Measurements from ENCODE around the gene FBRS. TPM values are rescaled to one million over a fixed set of nuclear protein-coding genes. Genes with fewer than 3 reads are reported as not detected.
A peak's percentile ranks its signal among the peaks of the same experiment; 100 is the strongest.

The FBRS gene
- total RNA-seq, 1 experiment from 2014 or later = 16.8 TPM

GRCh38 chr16:30615358-30616091, 42.7 kb upstream of the FBRS start:
- Histone ChIP-seq H3K4ac (ENCODE audit: low read depth, low read length) (no peak overlapping the region), H3K9ac (ENCODE audit: extremely low read depth, insufficient read length, low read length) (no peak overlapping the region), H4K20me1 (ENCODE audit: control insufficient read depth, insufficient read depth, insufficient read length) (no peaks in the 10 kb centered on the region), H3T11ph (ENCODE audit: low read length) (no peak overlapping the region), H4K91ac (ENCODE audit: insufficient read length, low read depth, low read length) (no peak overlapping the region), H3K23ac (ENCODE audit: insufficient read length, low read depth, low read length) (no peak overlapping the region), H2BK5ac (ENCODE audit: insufficient read length, low read length) (no peak overlapping the region), H3K18ac (ENCODE audit: insufficient read length, low read depth, low read length) (no peak overlapping the region), H2BK12ac (ENCODE audit: insufficient read length, low read depth, low read length) (no peak overlapping the region), H2BK20ac (ENCODE audit: low read depth, low read length, poor library complexity, severe bottlenecking) (no peak overlapping the region), H2AK5ac (ENCODE audit: insufficient read length, low read length) (no peak overlapping the region), H4K8ac (replicated peaks; ENCODE audit: insufficient read length, low read depth, low read length) (no peak overlapping the region), H3K4me2 (ENCODE audit: insufficient read depth, insufficient read length, low read length) (no peak overlapping the region), H4K5ac (ENCODE audit: insufficient read length, low read depth, low read length) (no peak overlapping the region), H3K4me1 (ENCODE audit: insufficient read depth, low read length) (no peaks in the 10 kb centered on the region), H3K27me3 (ENCODE audit: insufficient read depth, low read length) (no peaks in the 10 kb centered on the region), H3K79me2 (ENCODE audit: insufficient read depth, low read length) (no peaks in the 10 kb centered on the region), H3K9me3 (ENCODE audit: control insufficient read depth, low read depth, low read length) (no peaks in the 10 kb centered on the region), H3K27ac (ENCODE audit: insufficient read length, low read depth, low read length) (no peak overlapping the region), H2BK15ac (ENCODE audit: low read depth, low read length) (no peak overlapping the region), H2BK120ac (ENCODE audit: low read depth, low read length, poor library complexity, severe bottlenecking) (no peak overlapping the region), H3K56ac (ENCODE audit: insufficient read length, low read depth, low read length) (no peak overlapping the region), H3K14ac (ENCODE audit: insufficient read depth, low read length) (no peak overlapping the region), H3K23me2 (ENCODE audit: insufficient read length, low read depth, low read length, poor library complexity, severe bottlenecking) (peaks cover 3% of the 10 kb centered on the region), H3K79me1 (ENCODE audit: insufficient read depth, low read depth, low read length, poor library complexity, severe bottlenecking) (no peaks in the 10 kb centered on the region), H2AFZ (ENCODE audit: low read length) (no peak overlapping the region)
- DNase-seq = peak; percentile 93
- H3K27me3 Mint-ChIP-seq (ENCODE audit: low read depth) = peaks cover 5% of the 10 kb centered on the region
- WGBS (ENCODE audit: extremely low coverage, insufficient read length, low lambda C conversion rate) = no CpG with 5 or more reads among the region's 12 CpGs
- H3K4me3 Mint-ChIP-seq = 0 out of 5 replicates have a peak overlapping the region, but pooled peaks of 1 of the 2 experiments have one; percentile 2
- H3K4me1 Mint-ChIP-seq = peaks cover 1 to 6% of the 10 kb centered on the region in 2 experiments
- peaks cover 0 to under 1% (median 0%) of the 10 kb centered on the region in 3 experiments; a peak in 1 of 7 replicates for H3K36me3 Mint-ChIP-seq (ENCODE audit: insufficient read depth in 1 of 3, low read depth in 3 of 3)
- peak; percentile 99 for TF ChIP-seq CTCF (conservative IDR thresholded peaks at IDR 0.05)
- no peaks in the 10 kb centered on the region; a peak in 1 of 5 replicates for H3K9me3 Mint-ChIP-seq
- no peak overlapping the region for H3K27ac Mint-ChIP-seq

Measured in H9 (cell line).